GM19023 (cell line): ENCODE measurements around the gene KCNH1.
"Not testable (repeated sequence)": the region's sequence is repeated elsewhere in the genome, so short reads cannot be mapped to it uniquely, and the experiment has no call there.

Experiments used
- ATAC-seq: cut with Tn5 transposase; IDR thresholded peaks from one replicate; pipeline ENCODE4 v1.9.1; 2021; ENCODE audit warnings: mild to moderate bottlenecking, moderate library complexity; ENCODE audit not compliant: unreplicated experiment

Gene KCNH1

GRCh38 chr1:211099393-211099792 lies 34.6 kb downstream of the KCNH1 start:
- ATAC-seq = no peak

DNA sequence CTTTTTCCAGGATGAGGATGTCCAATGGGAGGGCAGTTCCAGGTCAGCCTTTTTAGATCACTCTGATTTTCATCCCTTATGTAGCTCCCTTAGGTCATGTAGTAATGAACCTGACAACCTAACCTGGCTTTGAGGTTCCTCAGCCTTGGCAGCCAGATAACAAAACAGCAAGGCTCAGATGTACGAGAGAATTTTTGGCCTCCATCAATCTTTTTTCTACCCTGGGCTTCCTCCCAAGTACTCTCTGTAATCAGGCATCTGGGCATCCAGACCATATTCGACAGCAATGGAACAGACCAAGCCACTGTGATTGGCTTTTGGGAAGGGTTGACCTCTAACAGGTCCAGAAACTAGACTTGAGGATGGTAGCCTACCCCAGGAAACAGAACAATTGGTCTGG lies 38.6 kb downstream of the KCNH1 start:
- no peak for ATAC-seq

GRCh38 chr1:211092955-211093354 lies 41.0 kb downstream of the KCNH1 start:
- ATAC-seq = no peak

DNA sequence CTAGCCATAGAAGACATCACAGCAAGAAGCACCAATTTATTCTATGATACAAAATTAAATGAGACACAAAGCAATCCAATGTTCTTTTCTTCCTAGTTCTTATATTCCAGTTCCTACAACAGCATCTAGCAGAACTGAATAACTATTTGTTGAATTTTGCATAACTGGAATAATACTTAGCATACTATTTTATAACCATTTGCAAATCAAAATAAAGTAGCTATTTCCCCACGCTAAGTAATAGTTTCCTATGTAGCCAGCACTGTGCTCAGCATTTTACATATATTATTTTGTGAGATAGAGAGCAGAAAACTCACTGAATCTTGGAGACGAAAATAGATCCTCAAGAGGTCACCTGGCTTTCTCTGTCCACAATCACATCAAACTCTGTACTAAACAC lies 42.1 kb downstream of the KCNH1 start:
- ATAC-seq = no peak

DNA sequence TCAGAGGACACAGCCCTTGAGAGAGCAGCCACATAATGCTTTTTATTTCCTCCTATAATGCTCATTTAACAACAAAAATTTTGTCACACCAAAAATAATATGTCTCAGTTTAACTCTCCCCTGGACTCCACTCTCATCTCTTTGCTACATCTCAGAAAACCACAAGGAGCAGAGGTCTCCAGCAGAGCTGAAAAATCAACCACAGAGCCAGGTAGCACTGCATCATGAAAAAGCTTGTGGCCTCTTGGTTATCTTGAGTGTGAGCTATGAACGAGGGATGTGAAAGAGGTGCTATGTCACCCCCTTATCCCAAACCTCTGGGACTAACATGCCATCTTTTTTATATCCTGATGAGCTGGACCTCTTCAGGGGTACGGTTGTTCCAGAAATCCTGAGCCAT lies 44.4 kb downstream of the KCNH1 start:
- no peak for ATAC-seq

DNA sequence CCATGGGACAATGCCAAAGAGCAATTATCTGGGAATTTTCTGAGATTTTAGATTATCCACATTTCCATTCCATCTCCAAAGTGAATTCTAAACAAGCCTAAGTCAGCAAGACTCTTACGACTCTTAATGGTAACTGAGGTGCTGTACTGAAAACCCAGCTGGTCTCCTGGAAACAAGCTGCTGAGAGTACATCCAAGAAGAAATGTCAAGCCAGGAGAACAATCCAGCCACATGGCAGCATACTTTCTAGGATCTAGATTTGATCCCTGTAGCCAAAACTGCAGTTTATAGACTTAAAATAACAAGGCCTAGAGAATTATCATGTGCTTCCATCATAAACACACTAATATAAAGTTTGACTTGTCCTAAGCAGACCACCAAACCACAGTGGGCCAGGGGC lies 45.8 kb downstream of the KCNH1 start:
- ATAC-seq = no peak

DNA sequence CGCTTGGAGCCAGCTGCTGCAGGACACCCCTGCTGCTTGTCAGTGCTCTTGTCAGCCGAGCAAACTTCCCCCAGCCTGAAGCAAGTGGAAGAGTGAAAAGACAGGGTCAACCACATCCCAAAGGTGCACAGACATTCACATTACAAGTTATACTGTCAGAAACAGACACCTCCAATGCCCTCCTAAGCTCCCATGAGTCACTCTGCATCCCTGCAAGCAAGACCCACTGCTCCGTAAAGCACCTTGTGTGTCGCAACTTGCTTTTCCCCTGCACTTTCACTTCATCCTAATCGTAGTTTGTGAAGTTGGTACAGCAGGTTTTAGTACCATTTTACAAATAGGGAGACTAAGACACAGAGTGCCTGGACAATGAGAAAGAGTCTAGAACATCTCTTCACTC lies 51.1 kb downstream of the KCNH1 start:
- ATAC-seq = no peak

GRCh38 chr1:211081447-211081846 lies 52.5 kb downstream of the KCNH1 start:
- ATAC-seq = not testable (repeated sequence)

GRCh38 chr1:211068976-211069375 lies 65.0 kb downstream of the KCNH1 start:
- no peak for ATAC-seq

DNA sequence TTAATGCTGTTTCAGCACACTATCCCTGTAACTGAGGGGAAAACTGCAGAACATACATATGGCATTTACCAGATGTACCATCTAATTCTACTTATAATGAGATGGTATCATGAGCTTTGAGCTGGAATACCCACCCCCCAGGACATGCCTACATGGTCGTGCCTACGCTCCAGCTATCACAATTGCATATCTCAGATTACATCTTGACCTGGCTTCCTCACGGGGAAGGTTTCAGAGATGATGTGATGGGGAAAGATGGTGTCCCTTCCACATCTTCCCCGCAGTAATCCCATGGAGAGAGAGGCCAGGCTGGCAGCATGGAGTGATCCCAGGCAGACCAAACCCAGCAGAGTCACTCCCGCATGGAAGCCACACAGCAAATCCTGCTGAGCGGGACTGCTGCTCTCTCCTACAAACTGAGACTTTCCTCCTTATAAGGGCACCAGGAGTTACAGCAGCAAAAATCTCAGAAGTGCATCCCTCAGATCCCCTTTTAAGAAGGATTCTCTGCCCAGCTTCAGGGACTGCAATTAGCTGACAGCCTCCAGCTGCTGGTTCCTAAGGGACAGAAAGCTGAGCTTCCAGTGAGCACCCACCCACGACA lies 67.1 kb downstream of the KCNH1 start:
- ATAC-seq = no peak

- ATAC-seq = not testable (repeated sequence)
Measured at GRCh38 chr1:211041838-211042237, 92.1 kb downstream of the KCNH1 start.

- ATAC-seq = no peak
Measured at GRCh38 chr1:211037095-211037494, 96.9 kb downstream of the KCNH1 start.

DNA sequence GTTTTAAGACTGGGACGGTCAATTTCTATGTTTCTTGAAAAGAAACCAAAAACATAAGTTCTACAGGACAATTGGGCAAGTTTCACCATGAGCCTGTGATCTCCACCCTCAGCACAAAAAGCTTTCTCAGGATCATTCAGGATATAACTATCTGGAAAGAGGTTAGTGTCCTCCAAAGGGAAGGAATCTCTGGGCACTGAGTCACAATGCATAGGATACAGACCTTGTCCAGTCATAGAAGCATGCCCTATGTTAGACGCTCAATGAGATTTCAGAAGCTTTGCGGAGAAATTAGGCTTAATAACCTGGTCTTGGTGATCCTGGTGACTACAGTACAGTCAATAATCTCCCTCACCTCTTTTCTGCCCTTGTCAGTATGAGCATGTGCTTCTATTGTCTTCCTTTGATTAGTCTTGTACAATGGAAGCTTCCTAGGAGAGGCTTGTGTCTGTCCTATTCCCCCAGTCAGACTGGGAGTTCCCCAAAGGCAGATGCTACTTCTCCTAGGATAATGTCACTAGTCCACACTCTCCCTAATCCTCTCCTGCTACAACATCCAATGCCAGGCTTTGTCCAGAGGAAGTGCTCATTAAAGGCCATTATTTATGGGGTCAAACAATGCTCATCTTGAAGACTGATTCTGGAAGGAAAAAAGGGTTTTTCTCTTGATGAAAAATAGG lies 97.4 kb downstream of the KCNH1 start:
- ATAC-seq = no peak

- no peak for ATAC-seq
Measured at GRCh38 chr1:211035821-211036380, 98.0 kb downstream of the KCNH1 start.

DNA sequence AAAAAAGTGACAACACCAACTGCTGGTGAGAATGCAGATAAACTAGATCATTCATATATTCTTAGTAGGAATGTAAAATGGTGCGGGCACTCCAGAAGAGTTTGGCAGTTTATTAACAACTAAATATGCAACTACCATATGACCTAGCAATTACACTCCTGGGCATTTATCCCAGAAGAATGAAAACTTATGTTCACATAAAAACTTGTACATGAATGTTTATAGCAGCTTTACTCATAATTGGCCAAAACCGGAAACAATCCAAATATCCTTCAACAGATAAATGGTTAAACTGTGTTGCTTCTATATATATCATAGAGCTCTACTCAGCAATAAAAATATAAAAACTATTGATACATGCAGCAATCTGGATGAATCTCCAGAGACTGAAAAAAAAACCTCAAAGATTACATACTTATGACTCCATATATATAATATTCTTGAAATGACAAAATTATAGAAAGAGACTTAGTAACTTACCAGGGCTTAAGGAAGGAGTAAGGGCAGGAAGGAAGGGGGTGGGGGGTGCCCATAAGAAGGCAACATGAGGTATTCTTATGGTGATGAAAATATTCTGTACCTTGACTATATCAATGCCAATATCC lies 99.9 kb downstream of the KCNH1 start:
- ATAC-seq = no peak

DNA sequence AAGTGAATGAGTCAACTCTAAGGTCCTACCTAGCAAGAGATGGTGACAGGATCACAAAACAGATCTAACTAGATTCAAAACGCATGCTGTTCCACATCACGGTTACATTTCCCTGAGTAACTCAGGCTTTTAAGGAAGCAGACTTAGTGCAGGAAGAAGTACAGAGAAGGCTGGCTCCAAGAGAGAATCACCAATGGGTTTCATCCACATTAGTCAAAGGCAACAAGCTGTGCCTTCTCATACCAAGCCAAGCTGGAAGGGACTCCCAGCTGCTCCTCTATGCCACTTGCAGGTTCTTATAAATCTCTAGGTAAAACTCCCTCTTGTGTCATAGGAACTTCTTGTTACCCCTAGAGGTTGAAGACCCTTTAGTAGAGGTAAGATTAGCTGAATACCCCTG lies 109.0 kb downstream of the KCNH1 start:
- no peak for ATAC-seq

DNA sequence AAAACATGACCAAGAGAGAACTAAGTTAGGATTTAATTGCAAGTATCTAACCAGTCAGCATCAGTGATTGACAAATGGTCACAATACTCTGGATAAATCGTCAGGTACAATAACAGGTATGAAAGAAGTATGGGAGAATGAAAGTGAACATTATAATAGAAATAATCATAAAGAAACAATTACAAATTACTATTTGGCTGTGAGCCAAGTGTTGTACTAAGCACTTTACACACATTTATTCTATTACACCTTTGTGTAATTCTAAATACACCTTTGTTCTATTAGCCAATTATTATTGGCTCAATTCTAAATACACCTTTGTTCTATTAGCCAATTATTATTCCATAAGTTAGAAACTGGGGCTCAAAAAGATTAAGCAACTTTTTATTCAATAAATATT lies 114.7 kb downstream of the KCNH1 start:
- no peak for ATAC-seq

- no peak for ATAC-seq
Measured at GRCh38 chr1:211018690-211019089, 115.3 kb downstream of the KCNH1 start.

GRCh38 chr1:211017075-211017718 lies 116.8 kb downstream of the KCNH1 start:
- no peak for ATAC-seq

GRCh38 chr1:211014275-211014674 lies 119.7 kb downstream of the KCNH1 start:
- ATAC-seq = no peak

DNA sequence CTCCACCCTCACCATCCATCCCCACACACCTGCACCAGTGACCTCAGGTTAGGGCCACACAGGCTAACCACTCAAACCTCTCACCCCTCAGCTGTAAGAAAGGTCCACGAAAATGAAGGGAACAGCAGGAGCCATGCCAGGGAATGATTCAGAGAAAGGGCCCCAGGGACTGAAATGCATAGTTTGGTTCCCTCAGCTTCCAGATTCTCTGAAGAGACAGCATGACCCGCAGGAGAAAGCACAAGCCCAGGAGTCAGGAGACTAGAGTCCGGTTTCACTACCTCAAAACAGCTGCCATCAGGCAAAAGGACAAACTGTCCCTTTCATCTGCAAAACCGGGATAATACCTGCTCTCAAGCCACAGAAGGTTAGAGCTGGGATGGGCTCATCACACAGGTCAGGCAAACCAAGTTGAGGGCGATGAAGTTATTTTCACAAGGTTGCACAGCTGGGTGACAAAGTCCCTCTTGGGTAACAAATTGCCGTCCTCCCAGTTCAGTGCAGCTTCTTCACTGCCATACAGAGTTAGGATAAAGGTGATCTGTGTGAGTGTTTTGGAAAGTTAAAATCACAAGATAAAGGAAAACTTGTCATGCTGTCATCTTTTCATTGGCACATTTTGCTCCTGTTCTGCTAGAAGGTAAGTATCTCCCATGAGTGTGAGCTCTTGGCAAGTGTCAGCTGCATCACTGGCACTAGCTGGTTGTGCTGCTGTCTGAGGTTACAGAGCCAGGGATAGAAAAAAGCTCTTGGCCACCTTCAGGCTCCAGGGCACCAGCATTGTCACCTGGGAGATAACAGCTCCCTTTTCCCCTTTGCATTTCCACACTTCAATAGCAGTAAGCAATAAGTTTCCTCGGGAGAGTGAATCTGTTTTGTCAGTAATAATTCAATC lies 120.4 kb downstream of the KCNH1 start:
- no peak for ATAC-seq
